Activated CD4-positive, alpha-beta T cell treated with anti-CD3 and anti-CD28 coated beads for 48 hours (primary cell): ENCODE data around the gene TMEM132D.

Source experiments
- DNase-seq: peaks from one replicate; pipeline ENCODE4 v3.0.0-alpha.2; 2020

Gene TMEM132D

DNA sequence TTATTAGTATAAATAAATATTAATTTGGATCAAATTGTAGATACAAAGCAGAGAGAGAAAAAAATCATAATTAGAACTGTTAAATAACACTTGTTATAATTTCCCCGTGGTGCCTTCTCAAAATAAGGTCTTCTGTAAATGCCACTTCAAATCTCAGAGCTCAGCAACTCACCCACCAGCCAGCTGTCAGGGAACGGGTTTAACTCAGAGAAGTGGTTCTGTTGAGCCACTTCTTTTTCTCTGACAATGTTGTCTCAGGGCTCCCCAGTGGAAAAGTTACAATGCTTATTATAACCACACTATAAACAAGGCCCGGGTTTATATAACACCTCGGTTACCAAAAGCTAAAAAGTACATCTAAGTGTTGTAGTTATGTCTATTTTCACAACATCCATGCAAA, 598.0 kb downstream of the TMEM132D start:
- DNase-seq = no peak

DNA sequence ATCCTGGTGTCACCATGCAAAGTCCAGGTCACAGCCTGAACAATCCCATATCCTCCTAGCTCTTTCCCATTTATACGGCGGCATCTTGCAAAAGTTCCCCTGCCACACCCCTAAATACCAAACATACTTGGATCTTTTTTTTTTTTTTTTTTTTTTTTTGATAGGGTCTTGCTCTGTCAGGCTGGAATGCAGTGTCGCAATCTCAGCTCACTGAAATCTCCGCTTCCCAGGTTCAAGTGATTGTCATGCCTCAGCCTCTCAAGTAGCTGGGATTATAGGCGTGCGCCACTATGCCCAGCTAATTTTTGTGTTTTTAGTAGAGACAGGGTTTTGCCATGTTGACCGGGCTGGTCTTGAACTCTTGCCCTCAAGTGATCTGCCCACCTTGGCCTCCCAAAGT, 599.3 kb downstream of the TMEM132D start:
- DNase-seq = no peak

DNA sequence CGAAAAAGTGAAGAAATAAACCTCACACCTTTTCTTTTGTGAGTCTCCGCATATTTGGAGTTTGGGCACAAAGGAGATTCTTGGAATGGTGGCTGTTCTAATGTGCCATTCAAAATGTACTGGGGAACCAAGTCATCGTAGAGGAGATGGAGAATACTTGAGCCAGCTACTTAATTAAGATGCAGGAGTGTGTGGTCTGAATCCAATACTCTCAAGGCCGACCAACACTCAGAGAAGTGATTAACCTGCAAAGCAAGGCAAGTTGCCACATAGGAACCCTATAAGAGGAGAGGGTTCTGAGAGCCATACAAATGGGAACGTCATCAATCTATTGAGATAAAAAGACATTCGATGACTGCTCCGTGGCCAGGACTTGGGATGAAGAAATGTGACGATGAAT, 603.8 kb downstream of the TMEM132D start:
- DNase-seq = no peak

DNA sequence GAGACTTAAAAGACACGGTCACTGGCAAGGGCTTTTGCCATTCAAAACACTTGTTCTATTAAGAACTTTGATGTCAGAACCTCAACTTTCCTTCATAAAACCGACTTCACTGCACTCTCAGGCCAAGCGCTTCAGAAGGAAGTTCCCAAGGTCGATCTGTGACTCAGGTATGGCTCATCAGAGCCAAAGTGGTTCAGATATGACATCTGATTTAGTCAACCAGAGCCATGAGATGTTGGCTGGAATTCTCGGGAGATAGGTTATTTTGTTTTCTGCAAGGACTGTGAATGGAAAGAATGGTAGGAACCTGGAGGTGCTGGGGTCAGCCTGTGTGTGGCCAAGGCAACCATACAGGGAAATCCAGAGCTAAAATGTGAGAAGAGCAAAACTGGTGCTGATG, 604.9 kb downstream of the TMEM132D start:
- no peak for DNase-seq

DNA sequence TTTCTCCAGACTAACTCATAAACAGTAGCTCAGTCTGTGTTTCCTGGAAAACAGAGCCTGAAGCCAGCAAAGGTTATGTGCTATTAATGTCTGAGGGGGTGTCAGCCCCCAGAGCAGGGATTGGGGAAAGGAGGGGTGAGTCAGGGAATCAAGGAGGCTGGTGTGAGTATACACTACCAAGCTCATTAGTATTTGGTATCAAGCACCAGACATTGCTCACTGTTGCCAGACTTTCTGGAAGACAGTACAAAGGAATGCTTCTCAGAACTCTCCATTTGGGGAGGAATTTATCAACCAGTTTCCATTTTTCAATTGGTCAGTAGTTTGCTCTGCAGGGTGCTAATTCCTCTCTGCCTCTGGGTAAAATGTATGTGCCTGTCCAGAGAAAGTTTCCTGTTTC, 607.2 kb downstream of the TMEM132D start:
- DNase-seq = no peak

DNA sequence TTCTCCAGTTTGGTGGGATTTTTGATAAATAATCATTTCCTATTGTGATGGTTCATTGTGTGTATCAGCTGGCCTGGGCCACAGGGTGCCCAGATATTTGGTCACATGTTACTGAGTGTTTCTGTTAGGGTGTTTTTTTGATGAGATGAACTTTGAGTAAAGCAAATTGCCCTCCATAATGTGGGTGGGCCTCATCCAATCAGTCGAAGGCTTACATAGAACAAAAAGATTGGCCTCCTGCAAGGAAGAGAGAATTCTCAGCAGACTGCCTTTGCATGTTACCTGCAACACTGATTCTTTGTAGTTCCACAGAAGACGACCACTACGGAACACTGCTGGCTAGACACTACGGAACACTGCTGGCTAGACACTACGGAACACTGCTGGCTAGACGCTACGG, 609.0 kb downstream of the TMEM132D start:
- DNase-seq = no peak

DNA sequence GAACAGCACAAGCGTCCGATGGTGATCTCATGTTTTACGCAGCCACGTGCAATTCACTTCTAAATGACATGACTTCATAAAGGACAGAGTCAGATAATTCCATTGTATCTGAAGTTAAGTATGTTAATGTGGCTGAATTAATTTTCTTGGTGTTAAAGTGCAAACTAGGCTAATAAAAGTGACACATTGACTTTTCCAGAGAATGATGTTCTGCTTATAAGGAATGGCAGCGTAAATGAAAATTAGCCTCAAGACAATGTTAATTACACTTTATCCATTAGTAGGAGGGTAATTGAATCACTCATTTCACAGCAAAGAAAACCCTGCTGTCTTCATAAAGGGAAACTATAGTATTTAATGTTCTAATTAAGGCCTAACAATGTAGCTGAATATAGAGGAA, 624.1 kb downstream of the TMEM132D start:
- no peak for DNase-seq

DNA sequence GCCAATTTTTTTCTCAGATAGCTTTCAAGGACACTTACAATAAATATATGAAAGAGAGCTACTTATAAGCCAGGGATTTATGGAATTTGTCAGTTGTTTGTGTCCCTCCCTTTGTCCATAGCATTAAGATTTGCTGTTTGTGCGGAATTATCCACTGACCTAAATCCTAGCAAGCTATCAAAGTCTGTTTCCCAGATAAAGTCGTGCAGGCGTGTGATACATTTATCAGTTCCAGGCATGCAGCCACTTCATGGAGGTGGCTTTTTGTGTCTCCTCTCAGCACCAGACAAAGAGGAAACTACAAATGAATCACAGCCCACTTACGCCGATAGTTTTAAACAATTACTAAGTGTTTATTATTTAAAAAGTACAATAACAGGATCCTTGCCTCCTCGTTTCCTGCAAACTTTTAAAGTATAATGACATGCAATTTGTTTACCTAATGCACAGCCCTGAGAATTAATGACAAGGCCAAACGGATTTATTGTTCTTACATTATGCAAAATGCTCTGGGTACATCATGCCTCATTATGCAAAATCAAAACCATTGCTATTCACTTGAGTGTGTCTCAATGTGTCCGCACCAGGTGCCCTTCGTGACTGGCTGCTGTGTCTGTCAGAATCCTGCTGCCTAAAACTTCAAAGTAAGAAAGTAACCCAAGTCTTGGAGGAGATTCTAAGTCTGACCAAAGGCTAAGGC, 627.3 kb downstream of the TMEM132D start:
- no peak for DNase-seq

DNA sequence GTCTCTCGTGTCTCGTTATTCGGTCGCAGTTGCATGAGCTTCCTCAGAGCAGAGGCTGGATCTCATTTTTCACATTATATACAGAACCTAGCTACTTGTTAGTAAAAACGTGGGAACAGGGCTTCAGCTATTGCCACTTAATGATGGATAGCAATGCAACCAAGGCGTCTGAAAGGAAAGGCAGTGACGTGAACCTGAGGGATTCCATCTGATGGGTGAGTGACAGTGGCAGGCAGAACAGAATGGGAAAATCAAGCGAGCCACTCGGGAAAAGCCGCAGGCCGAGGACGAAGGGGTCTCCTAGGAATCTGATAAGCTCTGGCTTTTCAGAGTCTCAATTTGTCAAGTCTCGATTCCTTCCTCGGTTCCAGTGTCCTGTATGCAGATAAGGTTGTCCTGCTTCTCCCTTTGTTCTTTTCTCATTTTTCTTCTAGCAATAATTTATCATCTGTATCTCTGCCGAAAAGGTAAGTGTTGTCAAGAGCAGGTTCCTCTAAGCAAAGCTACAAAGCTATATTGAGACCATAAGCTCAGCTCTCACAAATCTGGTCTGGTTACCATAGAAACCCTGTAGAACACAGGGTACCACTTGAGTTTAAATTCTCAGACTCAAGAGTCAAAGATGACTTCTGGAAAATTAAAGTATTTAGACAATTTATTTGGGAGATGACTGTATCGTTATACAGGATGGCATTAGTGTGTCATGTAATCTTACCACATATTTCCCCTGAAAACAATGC, 633.9 kb downstream of the TMEM132D start:
- no peak for DNase-seq

DNA sequence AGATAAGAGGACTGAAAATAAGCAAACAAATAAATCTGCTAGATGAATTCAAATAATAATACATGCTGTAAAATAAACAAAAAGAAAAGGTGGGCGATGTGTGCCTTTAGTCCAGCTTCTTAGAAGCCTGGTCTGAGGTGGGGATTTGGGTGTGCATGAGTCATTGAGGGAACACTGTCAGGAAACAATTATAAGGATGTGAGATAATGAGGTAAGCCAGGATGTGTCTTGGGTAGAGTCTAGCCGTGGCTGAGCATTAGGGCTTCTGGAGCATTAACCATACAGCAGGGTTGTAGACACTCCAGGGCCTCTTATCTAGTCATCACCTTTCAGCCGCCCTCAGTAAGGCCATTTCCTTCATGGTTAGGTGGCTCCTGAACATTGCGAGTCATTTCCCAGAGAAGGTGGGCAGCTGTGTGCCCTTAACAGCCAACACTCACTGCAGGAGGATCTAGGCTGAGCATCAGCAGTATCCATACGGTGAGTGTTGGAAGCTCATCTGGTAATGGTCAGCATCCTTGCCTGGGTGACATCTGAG, 645.0 kb downstream of the TMEM132D start:
- DNase-seq = no peak

DNA sequence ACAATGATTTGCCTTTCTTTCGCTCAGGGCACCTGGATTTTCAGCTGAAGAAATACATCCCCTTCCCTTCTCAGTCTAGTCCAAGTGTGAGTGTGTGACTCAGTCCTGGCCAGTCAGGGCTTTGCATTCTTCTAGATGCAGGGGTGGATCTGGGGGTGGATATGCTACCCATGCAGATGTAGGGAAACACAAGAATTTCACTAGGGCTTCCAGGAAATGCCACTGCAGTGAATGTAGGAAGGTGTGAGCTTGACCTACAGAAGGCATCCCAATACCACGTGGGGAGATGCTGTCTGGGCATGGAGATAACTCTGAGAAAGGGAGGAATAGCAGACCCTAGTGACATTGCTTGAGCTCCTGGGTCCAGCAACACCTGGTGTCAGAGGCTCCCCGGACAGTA, 646.3 kb downstream of the TMEM132D start:
- no peak for DNase-seq

DNA sequence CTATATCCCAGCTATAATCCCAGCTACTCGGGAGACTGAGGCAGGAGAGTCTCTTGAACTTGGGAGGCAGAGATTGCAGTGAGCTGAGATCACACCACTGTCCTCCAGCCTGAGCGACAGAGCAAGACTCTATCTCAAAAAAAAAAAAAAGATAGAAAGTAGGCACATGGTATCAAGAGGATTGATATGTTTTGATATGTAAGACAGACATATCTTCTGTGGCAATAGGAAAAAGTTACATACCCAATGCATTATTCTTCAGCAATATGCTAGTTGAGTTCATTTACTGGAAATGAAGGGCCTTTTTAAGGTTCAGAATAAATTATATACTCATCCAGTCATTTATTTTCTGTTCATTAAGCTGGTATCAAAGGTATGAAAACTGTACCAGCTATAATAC, 657.2 kb downstream of the TMEM132D start:
- no peak for DNase-seq

DNA sequence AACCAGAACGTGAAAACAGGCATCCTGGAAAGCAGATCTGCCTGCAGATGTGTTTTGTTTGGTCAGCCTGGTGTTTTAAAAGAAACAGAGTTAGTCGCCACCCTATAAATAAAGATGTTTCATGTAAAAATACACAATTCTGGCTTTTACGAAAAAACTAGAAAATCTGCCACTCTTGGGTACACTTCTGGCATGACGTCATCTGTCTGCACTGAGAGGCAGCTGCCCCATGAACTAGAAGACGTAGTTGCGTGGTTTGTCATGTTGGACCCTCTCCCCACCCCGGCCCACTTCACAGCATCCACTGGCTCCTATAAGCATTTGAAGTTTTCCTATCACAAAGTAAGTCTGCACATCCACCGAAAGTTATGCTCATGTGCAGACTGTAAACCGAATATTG, 658.1 kb downstream of the TMEM132D start:
- DNase-seq = no peak

DNA sequence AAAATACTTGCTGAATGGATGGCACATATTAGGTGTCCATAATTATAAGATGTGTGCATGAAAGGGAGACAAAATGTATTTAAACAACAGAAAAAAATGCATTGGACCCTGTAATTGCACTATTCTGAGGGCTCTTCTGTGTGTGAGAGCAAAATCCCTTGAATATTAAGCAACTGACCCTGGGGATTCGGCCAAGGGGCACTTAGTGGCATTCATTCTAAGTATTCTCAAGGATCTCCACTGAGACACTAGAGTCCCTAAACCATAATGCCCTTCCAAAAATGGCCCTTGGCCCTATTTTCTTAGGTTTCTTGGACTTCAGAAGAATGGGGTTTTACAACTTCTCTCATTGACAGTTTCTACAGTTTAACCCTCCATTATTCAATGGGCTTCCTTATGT, 662.0 kb downstream of the TMEM132D start:
- no peak for DNase-seq

DNA sequence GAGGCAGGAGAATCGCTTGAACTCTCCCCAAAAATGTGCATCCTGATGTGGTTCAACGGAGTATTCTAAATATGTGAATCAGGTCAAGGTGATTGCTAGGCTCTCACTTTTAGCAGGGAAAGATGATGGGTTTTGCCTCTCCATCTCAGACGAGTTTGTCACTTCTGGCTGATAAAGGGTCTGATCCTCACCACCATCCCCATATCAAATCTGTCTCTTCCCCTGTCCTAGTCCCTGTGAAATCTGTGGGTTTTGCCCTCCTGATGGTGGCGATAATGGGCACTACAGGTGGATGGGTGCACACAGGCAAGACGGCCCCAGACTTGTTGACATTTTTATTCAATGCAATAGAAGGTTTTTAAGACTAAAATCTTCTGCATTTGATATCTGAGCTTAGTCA, 665.9 kb downstream of the TMEM132D start:
- no peak for DNase-seq

DNA sequence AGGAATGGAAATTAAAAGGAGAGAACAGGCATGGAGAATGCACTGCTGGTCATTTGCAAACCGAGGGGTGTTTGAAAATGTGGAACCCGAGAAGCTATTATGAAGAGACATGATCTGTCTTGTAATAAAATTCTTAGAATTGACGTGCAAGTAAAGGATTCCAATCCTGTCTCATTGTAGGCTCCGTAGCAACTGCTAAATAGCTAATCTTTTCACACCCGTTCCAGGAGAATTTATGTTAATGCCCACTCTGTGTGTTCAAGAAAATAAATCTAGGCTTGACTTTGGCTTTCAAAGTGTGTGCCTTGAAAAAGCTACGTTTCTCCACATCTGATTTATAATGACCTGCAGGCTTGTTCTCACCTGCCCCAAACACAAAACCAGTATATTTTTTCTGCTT, 669.6 kb downstream of the TMEM132D start:
- DNase-seq = no peak

DNA sequence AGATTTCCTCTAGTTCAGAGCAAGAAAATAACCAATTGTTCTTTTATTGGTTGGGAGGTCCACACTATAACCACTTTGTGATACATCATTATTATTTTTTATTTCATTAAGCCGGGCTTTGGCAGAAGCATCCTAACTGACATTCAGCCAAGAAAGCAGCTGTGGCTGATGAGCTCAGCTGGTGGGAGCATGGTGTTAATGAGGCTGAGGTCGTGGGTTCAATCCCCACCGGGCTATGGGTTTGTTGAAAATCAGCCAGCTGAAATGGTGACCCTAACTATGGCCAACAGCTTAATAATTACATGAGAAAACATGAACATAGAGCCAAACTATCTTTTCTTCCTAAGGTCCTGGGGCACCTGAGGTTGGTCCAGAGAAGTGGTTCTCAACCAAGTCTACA, 672.3 kb downstream of the TMEM132D start:
- no peak for DNase-seq

DNA sequence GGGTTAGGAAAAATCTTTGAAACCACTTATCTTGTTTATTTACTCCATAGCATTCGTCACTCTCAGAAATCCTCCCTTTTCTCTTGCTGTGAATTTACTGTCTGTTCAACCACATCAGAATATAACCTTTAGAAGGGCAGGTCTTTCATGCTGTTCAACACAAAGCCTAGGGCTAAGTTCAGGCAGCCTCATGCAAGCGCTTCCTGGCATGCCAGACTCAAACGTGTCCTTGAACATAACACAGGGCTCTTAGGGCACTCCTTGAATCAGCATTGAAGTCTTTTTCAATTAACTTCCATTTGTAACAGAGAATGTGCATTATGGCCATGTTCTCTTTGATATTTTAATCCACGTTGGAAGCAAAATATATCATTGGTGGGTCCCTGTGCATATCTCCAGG, 672.8 kb downstream of the TMEM132D start:
- no peak for DNase-seq

DNA sequence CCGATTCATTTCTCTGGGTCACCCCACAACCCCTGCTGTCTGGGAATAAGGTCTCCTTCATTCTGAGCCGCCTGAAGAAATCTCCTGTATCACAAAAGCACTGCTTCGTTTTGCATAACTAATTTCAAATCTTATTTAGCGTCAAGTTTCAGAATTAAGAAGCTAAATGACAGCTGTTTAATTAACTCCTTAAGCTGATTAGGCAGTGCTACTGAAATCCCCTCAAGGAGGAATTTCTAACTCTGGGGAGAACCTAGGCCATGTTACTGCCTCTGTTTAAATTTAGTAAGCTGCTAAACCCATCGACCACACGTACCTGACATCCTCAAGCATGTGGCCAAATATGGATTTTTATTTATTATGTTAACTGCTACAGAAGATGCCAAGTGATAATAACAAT, 677.0 kb downstream of the TMEM132D start:
- no peak for DNase-seq

DNA sequence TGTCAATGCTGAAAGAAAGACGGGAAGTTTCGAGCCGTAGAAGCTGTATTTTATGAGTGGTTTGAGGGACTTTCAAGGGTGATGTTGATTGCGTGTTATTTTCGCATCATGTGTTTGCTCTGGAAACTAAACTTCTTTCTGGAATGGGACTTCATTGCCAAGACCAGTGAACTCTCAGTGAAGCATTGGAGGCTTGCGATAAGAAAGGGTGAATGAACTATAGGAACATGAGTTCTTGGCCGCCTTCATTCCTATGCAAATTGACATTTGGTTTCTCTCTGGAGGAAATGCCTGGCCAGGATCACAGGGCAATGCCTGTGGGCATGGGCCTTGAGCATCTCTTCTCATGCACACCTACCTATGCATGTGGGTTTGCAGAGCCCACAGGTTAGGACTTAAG, 677.8 kb downstream of the TMEM132D start:
- DNase-seq = no peak

DNA sequence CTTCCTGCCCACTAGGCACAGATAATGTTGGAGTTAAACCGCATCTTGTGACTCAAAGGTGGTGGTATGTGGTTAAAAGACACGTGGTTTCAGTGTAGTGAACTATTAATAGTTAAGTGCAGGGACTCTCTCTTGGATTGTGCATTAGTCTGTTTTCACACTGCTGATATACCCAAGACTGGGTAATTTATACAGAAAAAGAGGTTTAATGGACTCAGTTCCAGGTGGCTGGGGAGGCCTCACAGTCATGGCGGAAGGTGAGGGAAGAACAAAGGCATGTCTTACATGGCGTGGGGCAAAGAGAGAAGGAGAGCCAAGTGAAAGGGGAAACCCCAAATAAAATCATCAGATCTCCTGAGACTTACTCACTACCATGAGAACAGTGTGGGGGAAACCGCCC, 688.3 kb downstream of the TMEM132D start:
- no peak for DNase-seq

DNA sequence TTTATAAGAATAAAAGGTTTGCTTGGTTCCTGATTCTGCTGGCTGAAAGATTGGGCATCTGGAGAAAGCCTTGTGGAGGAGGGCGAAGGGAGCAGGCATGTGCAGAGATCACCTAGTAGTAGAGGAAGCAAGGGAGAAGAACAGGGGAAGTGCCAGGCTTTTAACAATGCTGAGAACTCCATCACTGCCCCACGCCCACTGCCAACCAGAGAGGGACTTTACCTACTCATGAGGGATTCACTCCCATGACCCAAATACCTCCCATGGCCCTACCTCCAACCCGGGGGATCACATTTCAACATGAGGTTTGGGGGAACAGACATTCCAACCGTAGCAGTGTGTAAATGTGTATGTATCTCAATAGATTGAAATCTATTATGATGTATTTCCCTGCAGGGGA, 690.3 kb downstream of the TMEM132D start:
- no peak for DNase-seq

DNA sequence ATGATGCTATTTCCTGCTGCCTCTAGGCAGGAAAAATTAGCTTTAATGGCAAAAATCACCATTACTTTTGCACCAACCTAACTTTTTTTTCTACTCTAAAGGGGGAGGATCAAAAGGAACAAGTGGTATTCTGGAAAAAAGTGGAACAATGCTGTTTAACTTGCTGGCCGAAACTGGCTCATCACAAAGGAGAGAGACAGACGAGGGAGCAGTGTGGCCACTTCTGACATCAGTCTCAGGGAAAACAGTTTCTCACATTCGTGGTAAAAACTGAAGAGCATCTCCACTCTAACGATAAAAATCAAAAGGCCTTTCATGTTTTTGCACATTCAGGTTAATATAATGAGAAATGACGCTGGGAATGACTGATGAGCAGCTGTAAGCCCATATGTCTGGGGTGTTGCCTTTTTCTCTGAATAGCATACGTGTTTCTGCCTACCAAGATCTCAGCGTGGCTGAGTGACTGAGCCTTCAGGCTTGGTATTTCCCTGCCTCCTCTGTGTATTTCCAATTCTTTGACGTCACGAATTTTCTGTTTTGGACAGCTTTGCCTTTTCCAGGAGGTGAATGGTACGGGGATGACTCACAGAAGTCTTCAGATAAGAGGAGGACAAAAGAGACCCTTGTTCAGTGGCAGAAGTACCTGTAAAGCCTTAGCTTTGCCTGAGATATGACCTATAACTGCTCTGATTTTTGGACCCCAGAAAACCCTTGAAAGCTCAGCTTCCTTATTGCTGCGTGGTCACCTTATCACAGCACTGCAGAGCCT, 691.8 kb downstream of the TMEM132D start:
- DNase-seq = no peak

DNA sequence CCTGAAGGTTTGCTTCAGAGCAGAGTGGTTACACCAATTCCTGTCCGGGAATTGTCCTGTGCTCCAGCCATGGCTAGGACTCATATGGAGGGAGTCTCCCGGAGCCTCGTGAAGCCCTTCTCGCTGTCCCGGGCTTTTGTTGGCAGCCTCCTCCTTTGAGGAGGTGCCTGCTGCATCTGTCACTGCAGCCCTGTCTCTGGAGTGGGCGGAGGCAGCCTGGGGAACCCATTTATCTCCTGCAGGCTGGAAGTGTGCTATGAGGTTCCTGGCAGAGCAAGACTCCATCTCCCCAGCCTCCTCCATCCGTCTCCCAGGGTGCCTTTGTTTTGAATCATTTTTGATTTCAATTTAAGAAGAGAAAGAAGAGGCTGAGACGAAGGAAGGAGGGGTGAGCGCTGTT, 695.3 kb downstream of the TMEM132D start:
- no peak for DNase-seq
